ENCODE measurements around the gene SCAMP2.

DNA sequence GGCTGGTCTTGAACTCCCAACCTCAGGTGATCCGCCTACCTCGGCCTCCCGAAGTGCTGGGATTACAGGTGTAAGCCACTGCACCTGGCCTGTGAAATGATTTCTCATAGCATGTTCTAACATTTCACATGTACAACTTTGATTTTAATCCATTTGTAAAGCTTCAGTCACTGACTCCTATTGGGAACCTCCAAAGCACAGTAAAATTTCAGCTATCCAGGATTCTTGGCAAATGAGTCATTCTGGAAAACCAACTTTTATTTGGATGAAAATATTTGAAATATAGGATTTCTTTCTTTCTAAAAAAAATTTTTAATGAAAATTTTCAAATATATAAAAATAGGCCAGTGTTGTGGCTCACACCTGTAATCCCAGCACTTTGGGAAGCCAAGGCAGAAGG lies 63.2 kb downstream of the SCAMP2 start:
- TF ChIP-seq SIN3A (IDR thresholded peaks at IDR 0.05; ENCODE audit: borderline replicate concordance, insufficient read depth, low read depth, low read length) (no peak), POLR2AphosphoS5 (IDR thresholded peaks at IDR 0.05; ENCODE audit: low read depth, low read length) (no peak), TCF7L2 (IDR thresholded peaks at IDR 0.05; ENCODE audit: low read depth, low read length) (no peak)
- TF ChIP-seq, protein P1, sequence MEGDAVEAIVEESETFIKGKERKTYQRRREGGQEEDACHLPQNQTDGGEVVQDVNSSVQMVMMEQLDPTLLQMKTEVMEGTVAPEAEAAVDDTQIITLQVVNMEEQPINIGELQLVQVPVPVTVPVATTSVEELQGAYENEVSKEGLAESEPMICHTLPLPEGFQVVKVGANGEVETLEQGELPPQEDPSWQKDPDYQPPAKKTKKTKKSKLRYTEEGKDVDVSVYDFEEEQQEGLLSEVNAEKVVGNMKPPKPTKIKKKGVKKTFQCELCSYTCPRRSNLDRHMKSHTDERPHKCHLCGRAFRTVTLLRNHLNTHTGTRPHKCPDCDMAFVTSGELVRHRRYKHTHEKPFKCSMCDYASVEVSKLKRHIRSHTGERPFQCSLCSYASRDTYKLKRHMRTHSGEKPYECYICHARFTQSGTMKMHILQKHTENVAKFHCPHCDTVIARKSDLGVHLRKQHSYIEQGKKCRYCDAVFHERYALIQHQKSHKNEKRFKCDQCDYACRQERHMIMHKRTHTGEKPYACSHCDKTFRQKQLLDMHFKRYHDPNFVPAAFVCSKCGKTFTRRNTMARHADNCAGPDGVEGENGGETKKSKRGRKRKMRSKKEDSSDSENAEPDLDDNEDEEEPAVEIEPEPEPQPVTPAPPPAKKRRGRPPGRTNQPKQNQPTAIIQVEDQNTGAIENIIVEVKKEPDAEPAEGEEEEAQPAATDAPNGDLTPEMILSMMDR (IDR thresholded peaks at IDR 0.05), result no peak
- TF ChIP-seq, protein P2, sequence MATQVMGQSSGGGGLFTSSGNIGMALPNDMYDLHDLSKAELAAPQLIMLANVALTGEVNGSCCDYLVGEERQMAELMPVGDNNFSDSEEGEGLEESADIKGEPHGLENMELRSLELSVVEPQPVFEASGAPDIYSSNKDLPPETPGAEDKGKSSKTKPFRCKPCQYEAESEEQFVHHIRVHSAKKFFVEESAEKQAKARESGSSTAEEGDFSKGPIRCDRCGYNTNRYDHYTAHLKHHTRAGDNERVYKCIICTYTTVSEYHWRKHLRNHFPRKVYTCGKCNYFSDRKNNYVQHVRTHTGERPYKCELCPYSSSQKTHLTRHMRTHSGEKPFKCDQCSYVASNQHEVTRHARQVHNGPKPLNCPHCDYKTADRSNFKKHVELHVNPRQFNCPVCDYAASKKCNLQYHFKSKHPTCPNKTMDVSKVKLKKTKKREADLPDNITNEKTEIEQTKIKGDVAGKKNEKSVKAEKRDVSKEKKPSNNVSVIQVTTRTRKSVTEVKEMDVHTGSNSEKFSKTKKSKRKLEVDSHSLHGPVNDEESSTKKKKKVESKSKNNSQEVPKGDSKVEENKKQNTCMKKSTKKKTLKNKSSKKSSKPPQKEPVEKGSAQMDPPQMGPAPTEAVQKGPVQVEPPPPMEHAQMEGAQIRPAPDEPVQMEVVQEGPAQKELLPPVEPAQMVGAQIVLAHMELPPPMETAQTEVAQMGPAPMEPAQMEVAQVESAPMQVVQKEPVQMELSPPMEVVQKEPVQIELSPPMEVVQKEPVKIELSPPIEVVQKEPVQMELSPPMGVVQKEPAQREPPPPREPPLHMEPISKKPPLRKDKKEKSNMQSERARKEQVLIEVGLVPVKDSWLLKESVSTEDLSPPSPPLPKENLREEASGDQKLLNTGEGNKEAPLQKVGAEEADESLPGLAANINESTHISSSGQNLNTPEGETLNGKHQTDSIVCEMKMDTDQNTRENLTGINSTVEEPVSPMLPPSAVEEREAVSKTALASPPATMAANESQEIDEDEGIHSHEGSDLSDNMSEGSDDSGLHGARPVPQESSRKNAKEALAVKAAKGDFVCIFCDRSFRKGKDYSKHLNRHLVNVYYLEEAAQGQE (IDR thresholded peaks at IDR 0.05; ENCODE audit: insufficient read depth in 1 of 2, low read depth in 2 of 2, low read length in 1 of 2), result no peak
